Lower leg skin (tissue), 4 donors: ENCODE measurements around the gene KCTD10. TPM values are rescaled to one million over a fixed set of nuclear protein-coding genes. Genes with fewer than 3 reads are reported as not detected.

Experiments used
- DNase-seq, 2 donors: peaks; one replicate each; pipeline ENCODE4 v3.0.0-alpha.2; 2019; ENCODE audit warnings: low spot score in 2 of 2
- H3K4me3 ChIP-seq: fragments of 200-600 bp; sonication (generic); 2 replicates; pipeline ENCODE4 v1.5.1; 2017; ENCODE audit warnings: mild to moderate bottlenecking, low read depth; ENCODE audit not compliant: poor library complexity, severe bottlenecking
- CTCF ChIP-seq, 3 donors: fragments of 450-650 bp; IDR thresholded peaks; one replicate each; pipeline ENCODE4 v1.5.1; 2016; ENCODE audit warnings: antibody characterized with exemption in 3 of 3, mild to moderate bottlenecking in 3 of 3, moderate library complexity in 2 of 3
- POLR2A ChIP-seq, 2 donors: fragments of 450-650 bp; IDR thresholded peaks; one replicate each; pipeline ENCODE4 v1.6.1; 2016 to 2017; ENCODE audit warnings: antibody characterized with exemption in 2 of 2, mild to moderate bottlenecking in 1 of 2, moderate library complexity in 1 of 2
- WGBS, 2 donors: methylation state at CpG; one replicate each; pipeline ENCODE4 v1.1.5; 2018; 5-methylcytosine and 5-hydroxymethylcytosine counted together
- intact Hi-C: fragments of 100-400 bp; cut with DNase I; formaldehyde crosslinking; loops from one replicate; pipeline ENCODE4 v1.15.0; 2023; ENCODE audit warnings: low total_unique reads
- total RNA-seq, 4 donors: library from RNA; depleted of rRNA; stranded (reverse); fragments of >200 nt; gene quantifications; one replicate each; pipeline ENCODE4 v1.1.0, GENCODE V29; 2016

The KCTD10 gene
- total RNA-seq, 4 donors from 2014 or later = 22.3 to 60.1 (median 44.1) TPM

GRCh38 chr12:109448707-109449390, 28.3 kb downstream of the KCTD10 start:
- no peak overlapping the region for H3K4me3 ChIP-seq
- intact Hi-C loops = no loop called here
- DNase-seq = no peak
- 91 to 94% methylated on average over 8 of the region's 8 CpGs for WGBS, 2 donors
- no peak for TF ChIP-seq CTCF (IDR thresholded peaks at IDR 0.05)
- no peak for TF ChIP-seq POLR2A (IDR thresholded peaks at IDR 0.05)

GRCh38 chr12:109448272-109448671, 28.8 kb downstream of the KCTD10 start:
- no peak for DNase-seq
- H3K4me3 ChIP-seq = no peak overlapping the region
- no peak for TF ChIP-seq CTCF (IDR thresholded peaks at IDR 0.05)
- no peak for TF ChIP-seq POLR2A (IDR thresholded peaks at IDR 0.05)
- intact Hi-C loops = no loop called here
- WGBS, 2 donors = 80 to 83% methylated on average over 5 of the region's 5 CpGs

- 66 to 72% methylated on average over 9 of the region's 9 CpGs for WGBS, 2 donors
- DNase-seq = no peak
- TF ChIP-seq POLR2A (IDR thresholded peaks at IDR 0.05) = no peak
- no peak for TF ChIP-seq CTCF (IDR thresholded peaks at IDR 0.05)
- intact Hi-C loops = no loop called here
- H3K4me3 ChIP-seq = no peak overlapping the region
Measured at GRCh38 chr12:109447482-109447881, 29.6 kb downstream of the KCTD10 start.

GRCh38 chr12:109446869-109447268, 30.2 kb downstream of the KCTD10 start:
- H3K4me3 ChIP-seq = no peak overlapping the region
- DNase-seq = no peak
- intact Hi-C loops = no loop called here
- TF ChIP-seq CTCF (IDR thresholded peaks at IDR 0.05) (no peak), POLR2A (IDR thresholded peaks at IDR 0.05) (no peak)
- 85 to 87% methylated on average over 8 of the region's 8 CpGs for WGBS, 2 donors

GRCh38 chr12:109445191-109445609, 31.9 kb downstream of the KCTD10 start:
- 70 to 78% methylated on average over 2 of the region's 2 CpGs for WGBS, 2 donors
- TF ChIP-seq POLR2A (IDR thresholded peaks at IDR 0.05) (no peak), CTCF (IDR thresholded peaks at IDR 0.05) (no peak)
- DNase-seq = no peak
- H3K4me3 ChIP-seq = no peak overlapping the region
- intact Hi-C loops = no loop called here

GRCh38 chr12:109444259-109444658, 32.8 kb downstream of the KCTD10 start:
- intact Hi-C loops = no loop called here
- no peak for TF ChIP-seq POLR2A (IDR thresholded peaks at IDR 0.05)
- TF ChIP-seq CTCF (IDR thresholded peaks at IDR 0.05) = no peak
- DNase-seq = no peak
- WGBS, 2 donors = 35 to 37% methylated on average over 6 of the region's 6 CpGs
- H3K4me3 ChIP-seq = no peak overlapping the region
